ENCODE results near the gene ZNF821.

- no peak for TF ChIP-seq CTCF (IDR thresholded peaks at IDR 0.05 in 8 of 11, conservative IDR thresholded peaks at IDR 0.05 in 3 of 11)
- no peak for TF ChIP-seq POLR2A (IDR thresholded peaks at IDR 0.05)
These were observed 31.4 kb upstream of the ZNF821 start for GRCh38 chr16:71915350-71915749.
